Ovary (tissue), 3 donors: ENCODE measurements around the gene ZNF385A.
"Not testable (repeated sequence)": the region's sequence is repeated elsewhere in the genome, so short reads cannot be mapped to it uniquely, and the experiment has no call there.

Experiments used
- CTCF ChIP-seq, 3 donors: fragments of 450-650 bp in 2 of 3; fragments of 200-600 bp in 1 of 3; IDR thresholded peaks; one replicate each; pipeline versions ENCODE4 v1.5.1 to v1.8.0; 2016 to 2022; ENCODE audit warnings: antibody characterized with exemption in 3 of 3, mild to moderate bottlenecking in 1 of 3
- POLR2A ChIP-seq: fragments of 450-650 bp; IDR thresholded peaks from one replicate; pipeline ENCODE4 v1.6.1; 2017; ENCODE audit warnings: antibody characterized with exemption, mild to moderate bottlenecking, moderate library complexity
- donor health status: DM: no; HTN: no; CAD: no.

GRCh38 chr12:54325442-54326109, 59.0 kb downstream of the ZNF385A start:
- not testable (repeated sequence) for TF ChIP-seq CTCF (IDR thresholded peaks at IDR 0.05); POLR2A
